ENCODE measurements around the gene SOCS7. TPM values are rescaled to one million over a fixed set of nuclear protein-coding genes. Genes with fewer than 3 reads are reported as not detected.

The SOCS7 gene
- total and polyA plus RNA-seq, 4 donors, result 0.74 to 11.0 (median 2.9) TPM

- TF ChIP-seq FOXA1 (IDR thresholded peaks at IDR 0.05) (no peak), NR2F2 (IDR thresholded peaks at IDR 0.05) (no peak), JUND (IDR thresholded peaks at IDR 0.05) (no peak), GABPA (IDR thresholded peaks at IDR 0.05 in 1 of 2, conservative IDR thresholded peaks at IDR 0.05 in 1 of 2) (no peak), RXRA (IDR thresholded peaks at IDR 0.05) (no peak), TAF1 (conservative IDR thresholded peaks at IDR 0.05) (no peak), ATF3 (IDR thresholded peaks at IDR 0.05) (no peak), FOXA2 (IDR thresholded peaks at IDR 0.05) (no peak), YY1 (IDR thresholded peaks at IDR 0.05) (no peak), RAD21 (IDR thresholded peaks at IDR 0.05) (no peak), HNF4A (conservative IDR thresholded peaks at IDR 0.05) (no peak), MAX (IDR thresholded peaks at IDR 0.05) (no peak), HNF4G (IDR thresholded peaks at IDR 0.05) (no peak), SP1 (IDR thresholded peaks at IDR 0.05) (no peak)
- TF ChIP-seq, protein P1, sequence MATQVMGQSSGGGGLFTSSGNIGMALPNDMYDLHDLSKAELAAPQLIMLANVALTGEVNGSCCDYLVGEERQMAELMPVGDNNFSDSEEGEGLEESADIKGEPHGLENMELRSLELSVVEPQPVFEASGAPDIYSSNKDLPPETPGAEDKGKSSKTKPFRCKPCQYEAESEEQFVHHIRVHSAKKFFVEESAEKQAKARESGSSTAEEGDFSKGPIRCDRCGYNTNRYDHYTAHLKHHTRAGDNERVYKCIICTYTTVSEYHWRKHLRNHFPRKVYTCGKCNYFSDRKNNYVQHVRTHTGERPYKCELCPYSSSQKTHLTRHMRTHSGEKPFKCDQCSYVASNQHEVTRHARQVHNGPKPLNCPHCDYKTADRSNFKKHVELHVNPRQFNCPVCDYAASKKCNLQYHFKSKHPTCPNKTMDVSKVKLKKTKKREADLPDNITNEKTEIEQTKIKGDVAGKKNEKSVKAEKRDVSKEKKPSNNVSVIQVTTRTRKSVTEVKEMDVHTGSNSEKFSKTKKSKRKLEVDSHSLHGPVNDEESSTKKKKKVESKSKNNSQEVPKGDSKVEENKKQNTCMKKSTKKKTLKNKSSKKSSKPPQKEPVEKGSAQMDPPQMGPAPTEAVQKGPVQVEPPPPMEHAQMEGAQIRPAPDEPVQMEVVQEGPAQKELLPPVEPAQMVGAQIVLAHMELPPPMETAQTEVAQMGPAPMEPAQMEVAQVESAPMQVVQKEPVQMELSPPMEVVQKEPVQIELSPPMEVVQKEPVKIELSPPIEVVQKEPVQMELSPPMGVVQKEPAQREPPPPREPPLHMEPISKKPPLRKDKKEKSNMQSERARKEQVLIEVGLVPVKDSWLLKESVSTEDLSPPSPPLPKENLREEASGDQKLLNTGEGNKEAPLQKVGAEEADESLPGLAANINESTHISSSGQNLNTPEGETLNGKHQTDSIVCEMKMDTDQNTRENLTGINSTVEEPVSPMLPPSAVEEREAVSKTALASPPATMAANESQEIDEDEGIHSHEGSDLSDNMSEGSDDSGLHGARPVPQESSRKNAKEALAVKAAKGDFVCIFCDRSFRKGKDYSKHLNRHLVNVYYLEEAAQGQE (IDR thresholded peaks at IDR 0.05), result no peak
- TF ChIP-seq, protein P2, sequence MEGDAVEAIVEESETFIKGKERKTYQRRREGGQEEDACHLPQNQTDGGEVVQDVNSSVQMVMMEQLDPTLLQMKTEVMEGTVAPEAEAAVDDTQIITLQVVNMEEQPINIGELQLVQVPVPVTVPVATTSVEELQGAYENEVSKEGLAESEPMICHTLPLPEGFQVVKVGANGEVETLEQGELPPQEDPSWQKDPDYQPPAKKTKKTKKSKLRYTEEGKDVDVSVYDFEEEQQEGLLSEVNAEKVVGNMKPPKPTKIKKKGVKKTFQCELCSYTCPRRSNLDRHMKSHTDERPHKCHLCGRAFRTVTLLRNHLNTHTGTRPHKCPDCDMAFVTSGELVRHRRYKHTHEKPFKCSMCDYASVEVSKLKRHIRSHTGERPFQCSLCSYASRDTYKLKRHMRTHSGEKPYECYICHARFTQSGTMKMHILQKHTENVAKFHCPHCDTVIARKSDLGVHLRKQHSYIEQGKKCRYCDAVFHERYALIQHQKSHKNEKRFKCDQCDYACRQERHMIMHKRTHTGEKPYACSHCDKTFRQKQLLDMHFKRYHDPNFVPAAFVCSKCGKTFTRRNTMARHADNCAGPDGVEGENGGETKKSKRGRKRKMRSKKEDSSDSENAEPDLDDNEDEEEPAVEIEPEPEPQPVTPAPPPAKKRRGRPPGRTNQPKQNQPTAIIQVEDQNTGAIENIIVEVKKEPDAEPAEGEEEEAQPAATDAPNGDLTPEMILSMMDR (IDR thresholded peaks at IDR 0.05; ENCODE audit: low read depth, low read length, missing input control), result no peak
- TF ChIP-seq, protein P3, sequence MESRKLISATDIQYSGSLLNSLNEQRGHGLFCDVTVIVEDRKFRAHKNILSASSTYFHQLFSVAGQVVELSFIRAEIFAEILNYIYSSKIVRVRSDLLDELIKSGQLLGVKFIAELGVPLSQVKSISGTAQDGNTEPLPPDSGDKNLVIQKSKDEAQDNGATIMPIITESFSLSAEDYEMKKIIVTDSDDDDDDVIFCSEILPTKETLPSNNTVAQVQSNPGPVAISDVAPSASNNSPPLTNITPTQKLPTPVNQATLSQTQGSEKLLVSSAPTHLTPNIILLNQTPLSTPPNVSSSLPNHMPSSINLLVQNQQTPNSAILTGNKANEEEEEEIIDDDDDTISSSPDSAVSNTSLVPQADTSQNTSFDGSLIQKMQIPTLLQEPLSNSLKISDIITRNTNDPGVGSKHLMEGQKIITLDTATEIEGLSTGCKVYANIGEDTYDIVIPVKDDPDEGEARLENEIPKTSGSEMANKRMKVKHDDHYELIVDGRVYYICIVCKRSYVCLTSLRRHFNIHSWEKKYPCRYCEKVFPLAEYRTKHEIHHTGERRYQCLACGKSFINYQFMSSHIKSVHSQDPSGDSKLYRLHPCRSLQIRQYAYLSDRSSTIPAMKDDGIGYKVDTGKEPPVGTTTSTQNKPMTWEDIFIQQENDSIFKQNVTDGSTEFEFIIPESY (IDR thresholded peaks at IDR 0.05), result no peak
- Histone ChIP-seq H3K27me3 (ENCODE audit: control insufficient read depth in 4 of 4, insufficient read depth in 4 of 4, low read length in 3 of 4) (no peaks in the 10 kb centered on the region), H3K4me1 (ENCODE audit: control insufficient read depth in 4 of 4, insufficient read depth in 4 of 4, low read length in 3 of 4) (peaks cover 0 to 6% (median 3%) of the 10 kb centered on the region in 4 donors), H3K9me3 (ENCODE audit: control insufficient read depth in 4 of 4, low read length in 3 of 4) (no peaks in the 10 kb centered on the region), H3K4me3 (ENCODE audit: low read depth in 1 of 3, low read length in 3 of 3) (no peak within 1 kb of the TSS), H3K9ac (ENCODE audit: low read depth in 1 of 2, low read length in 2 of 2) (no peak within 1 kb of the TSS), H3K27ac (ENCODE audit: low read depth in 1 of 2, low read length in 2 of 2) (no peak within 1 kb of the TSS), H3K36me3 (ENCODE audit: control insufficient read depth in 4 of 4, insufficient read depth in 3 of 4, low read depth in 1 of 4, low read length in 3 of 4) (no peaks in the 10 kb centered on the region)
- WGBS, result 87% methylated on average over 18 of the region's 18 CpGs
- DNase-seq (ENCODE audit: low spot score), result no peak
Observed at GRCh38 chr17:38343608-38344419, 7.8 kb upstream of the SOCS7 start, which contains the start of gene GPR179. TSS of gene GPR179 (minus strand) at chr17:38343956. CDS start at chr17:38343789, 167 bp downstream.
